Glomerular visceral epithelial cell (primary cell): Measurements from ENCODE around the gene NUDCD3.

Source experiments
- DNase-seq: peaks from one replicate; pipeline ENCODE4 v3.0.0-alpha.2; 2016; ENCODE audit errors: extremely low spot score

NUDCD3 gene

GRCh38 chr7:44490351-44491200, at the start of gene NUDCD3:
TSS of gene NUDCD3 (minus strand) at chr7:44490658. CDS start at chr7:44490600, 58 bp downstream.
- DNase-seq: peak; percentile 85

- DNase-seq: no peak
Observed at GRCh38 chr7:44539669-44540506, 49.4 kb upstream of the NUDCD3 start.

- DNase-seq: no peak
Observed at GRCh38 chr7:44538798-44539668, 48.6 kb upstream of the NUDCD3 start.

DNA sequence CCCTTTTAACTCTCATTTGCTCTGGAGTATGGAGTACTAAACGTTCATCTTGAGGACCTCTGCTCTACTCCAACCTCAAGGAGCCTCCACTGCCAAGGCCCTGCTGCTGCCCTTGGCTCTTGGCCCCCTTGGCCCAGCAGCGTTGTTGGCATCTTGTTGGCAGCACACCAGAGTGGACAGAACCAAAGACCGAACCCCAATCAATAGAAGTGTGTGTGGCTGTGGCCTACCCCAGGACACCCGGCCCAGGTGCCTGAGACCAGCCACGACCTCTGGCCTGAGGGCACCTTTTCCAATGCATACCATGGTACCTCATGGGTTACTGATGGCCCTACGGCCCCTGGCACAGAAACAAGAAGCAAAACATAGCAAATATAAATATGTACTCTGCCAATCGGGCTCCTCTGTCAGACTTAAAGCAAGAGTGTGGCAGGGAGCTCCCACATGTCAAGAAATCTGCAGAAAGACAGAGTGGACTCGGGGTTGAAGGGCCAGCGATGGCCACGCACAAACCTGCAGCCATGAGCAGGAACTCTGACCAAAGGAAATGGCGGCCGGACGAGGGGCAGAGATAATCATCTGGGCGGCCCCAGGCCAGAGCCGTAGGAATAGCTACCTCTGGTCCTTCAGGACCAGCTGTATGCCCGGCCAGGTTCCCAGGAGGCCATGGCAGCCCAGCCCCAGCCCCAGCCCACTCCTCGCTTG, 47.8 kb upstream of the NUDCD3 start:
- no peak for DNase-seq

- no peak for DNase-seq
Observed at GRCh38 chr7:44537442-44537841, 47.0 kb upstream of the NUDCD3 start.

DNA sequence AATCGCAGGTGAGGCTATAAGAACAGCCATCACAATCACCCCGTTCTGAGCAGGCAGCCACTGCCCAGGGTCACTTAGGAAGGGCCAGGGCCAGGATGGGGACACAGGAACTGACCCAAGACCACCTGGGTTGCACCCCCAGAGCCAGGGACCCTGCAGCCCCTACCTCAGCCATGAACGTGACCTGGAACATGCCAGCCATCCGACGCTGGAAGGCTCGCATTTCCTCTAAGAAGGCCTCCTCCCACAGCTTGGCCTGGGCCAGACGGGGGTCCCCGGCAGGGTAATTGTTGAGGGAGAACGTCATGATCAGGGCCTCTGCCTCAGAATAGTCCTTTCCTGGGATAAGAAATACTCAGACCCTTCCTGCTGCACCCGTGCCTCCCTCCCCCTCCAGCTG, 45.6 kb upstream of the NUDCD3 start:
- no peak for DNase-seq

DNA sequence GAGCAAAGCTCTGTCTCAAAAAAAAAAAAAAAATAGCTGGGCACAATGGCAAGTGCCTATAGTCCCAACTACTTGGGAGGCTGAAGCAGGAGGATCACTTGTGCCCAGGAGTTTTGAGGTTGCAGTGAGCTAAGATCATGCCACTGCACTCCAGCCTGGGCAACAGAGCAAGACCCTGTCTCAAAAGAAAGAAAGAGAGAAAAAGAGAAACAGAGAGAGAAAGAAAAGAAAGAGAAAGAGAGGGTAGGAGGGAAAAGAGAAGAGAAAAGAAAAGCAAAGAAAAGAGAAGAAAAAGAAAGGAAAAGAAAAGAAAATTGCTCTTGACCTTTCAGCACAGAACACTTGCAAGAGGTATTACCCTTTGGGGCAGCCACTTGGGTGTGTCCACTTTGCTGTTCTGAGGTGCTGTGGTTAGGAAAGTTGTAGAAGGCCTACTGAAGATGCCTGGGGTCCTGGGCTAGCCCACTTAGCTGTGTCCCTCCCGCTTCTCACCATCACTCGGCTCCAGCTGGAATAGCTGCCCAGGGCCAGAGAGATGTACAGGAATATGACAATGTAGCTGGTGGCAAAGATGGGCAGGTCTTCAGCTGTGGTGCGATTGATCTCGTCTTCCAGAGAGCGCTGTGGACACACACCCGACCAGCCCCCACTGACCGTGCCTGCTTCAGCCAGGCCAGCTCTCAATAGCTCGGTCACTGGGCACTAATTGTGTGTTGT, 45.0 kb upstream of the NUDCD3 start:
- no peak for DNase-seq

- DNase-seq: peak; percentile 37
Observed at GRCh38 chr7:44534501-44534900, 44.0 kb upstream of the NUDCD3 start.

GRCh38 chr7:44534087-44534486, 43.6 kb upstream of the NUDCD3 start:
- DNase-seq: no peak

DNA sequence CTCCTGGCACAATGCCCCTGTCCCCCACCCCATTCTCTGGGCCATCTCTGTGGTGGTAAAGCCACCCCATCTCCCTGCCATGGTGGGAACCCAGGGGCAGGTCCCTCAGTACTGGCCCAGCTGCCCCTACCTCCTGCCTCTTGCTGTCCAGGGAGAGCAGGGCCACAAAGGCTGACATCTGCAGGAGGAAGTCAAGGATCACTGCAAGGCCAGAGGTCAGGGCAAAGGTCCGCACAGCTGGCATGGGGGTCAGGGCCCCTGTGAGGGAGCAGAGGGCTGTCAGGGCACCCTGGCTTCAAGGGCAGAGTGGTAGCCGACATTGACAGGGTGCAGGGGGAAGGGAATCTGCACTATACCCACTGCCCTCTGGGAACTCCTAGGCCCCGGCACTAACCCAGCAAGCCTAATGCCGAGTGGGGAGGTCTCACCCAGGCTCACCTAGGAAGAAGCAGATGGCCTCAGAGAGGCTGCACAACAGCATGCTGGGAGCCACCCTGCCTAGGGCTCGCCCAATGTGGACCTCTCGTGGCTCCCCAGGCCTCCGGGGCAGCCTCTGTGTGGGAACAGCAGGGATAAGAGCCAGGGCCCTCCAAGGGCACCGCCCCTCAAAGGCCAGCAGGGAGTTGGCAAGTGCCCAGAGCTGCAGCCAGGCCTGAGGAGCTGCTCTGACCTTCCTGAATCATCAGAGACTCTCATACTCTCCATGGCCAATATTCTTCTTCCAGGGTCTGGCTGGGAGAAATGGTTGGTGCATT, 43.0 kb upstream of the NUDCD3 start:
- no peak for DNase-seq

DNA sequence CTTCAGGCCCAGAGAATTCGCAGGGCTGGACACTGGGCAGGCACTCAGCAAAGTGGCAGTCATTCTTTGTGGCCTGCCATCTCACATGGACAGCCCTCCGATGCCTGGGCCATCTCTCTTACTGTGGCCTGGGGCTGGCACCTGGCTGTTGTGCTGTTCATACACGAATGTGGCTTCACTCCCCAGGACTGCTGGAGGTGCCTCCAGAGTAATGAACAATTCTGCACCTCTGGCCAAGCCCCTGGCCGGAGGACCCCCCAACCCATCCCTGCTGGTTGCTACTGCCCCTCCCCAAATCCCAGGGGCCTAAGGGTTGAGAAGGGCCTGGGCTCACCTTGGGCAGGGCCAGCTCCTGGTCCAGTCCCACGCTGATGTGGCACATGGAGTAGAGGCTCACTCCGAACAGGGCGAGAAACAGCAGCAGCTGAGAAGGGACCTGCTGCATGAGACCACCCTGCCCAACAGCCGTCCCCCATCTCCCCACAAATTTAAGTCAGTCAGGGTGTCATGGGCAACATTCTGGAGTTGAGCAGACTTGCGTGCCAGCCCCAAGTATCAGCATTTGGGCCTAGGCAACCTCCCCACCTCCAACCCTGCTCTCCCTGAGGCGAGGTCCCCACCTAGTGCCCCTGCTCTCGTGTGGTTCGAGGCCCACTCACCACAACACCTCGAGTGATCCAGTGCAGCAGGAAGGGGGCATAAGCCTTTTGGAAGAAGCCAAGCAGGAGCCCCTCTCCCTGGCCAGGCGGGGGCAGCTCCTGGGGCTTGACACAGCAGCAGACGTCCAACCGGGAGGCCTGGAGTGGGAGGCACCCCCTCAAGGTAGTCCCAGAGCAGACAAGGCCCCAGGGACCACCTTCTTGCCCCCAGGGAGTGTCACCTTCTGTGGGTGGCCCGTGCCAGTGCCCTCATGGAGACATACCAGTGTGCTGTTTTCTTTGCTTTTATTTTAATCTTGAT, 41.2 kb upstream of the NUDCD3 start:
- no peak for DNase-seq

- DNase-seq: peak; percentile 19
Observed at GRCh38 chr7:44530990-44531389, 40.5 kb upstream of the NUDCD3 start.

DNA sequence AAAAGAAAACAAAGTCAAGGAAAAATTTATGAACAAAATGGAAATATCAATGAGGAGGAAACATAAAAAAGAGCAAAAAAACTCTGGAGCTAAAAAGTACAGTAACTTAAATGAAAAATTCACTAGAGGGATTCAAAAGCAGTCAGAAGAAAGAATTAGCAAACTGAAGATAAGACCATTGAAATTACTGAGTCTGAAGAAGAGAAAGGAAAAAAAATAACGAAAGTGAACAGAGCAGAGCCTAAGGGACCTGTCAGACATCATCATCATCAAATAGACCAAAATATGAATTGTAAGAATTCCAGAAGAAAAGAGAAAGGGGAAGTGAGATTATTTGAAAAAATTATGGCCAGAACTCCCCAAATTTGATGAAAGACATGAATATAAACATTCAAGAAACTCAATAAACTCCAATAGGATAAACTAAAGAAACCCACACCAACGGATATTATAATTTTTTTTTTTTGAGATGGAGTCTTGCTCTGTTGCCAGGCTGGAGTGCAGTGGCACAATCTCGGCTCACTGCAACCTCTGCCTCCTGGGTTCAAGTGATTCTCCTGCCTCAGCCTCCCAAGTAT, 34.4 kb upstream of the NUDCD3 start:
- no peak for DNase-seq

DNA sequence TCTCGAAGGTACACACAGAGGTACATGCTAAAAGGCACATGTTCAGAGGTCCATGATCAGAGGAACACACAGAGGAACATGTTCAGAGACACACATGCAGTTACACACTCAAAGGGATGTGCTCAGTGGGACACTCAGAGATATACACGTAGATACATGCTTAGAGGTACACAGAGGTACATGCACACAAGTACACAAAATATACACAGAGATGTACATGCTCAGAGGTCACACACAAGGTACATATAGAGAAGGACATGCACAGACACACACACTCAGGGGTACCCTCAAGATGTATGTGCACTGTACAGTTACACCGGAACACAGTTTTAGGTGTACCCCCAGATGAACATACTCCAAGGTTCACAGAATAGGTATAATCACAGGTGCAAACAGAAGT, 31.9 kb upstream of the NUDCD3 start:
- no peak for DNase-seq

GRCh38 chr7:44521347-44522095, 31.1 kb upstream of the NUDCD3 start:
- no peak for DNase-seq

DNA sequence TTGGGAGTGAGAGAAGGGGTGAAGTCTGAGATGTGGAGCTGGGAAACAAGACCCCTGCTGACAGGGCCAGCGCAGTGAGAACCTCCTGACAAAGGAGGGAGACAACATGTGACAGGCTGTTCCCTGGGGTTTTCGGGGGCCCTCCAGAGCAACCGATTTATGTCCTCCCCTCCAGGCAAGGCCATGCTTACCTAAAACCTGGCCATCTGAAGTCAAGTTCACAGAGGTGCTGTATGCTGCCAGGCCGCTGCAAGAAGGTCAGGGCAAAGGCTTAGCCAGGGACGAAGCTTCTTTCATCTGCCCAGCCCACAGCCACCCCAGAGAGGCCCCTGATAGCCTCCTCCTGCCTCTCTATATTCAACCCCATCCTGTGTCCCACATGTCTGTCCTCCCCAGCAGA, 30.1 kb upstream of the NUDCD3 start:
- no peak for DNase-seq

GRCh38 chr7:44519546-44519945, 29.1 kb upstream of the NUDCD3 start:
- no peak for DNase-seq

DNA sequence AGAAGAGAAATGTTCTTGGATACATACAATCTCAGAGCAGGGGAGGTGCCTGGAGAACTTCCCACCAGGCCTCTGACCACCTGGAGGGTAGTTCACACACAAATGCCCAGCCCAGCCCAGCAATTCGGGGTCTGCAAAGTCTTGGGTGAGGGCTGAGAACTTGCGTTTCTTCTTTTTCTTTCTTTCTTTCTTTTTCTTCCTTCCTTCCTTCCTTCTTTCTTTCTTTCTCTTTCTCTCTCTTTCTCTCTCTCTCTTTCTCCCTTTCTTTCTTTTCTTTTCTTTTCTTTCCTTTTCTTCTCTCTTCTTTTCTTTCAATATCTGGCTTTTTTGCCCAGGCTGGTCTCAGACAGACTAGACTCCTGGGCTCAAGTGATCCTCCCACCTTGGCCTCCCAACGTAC, 28.3 kb upstream of the NUDCD3 start:
- DNase-seq: no peak
